T-cell (primary cell): Measurements from ENCODE around the gene SLF1. TPM values are rescaled to one million over a fixed set of nuclear protein-coding genes. Genes with fewer than 3 reads are reported as not detected.

ENCODE experiments used
- ATAC-seq, 4 experiments: fragments of 200-7000 bp in 3 of 4; fragments of 150-1000 bp in 1 of 4; cut with Tn5 transposase; replicated peaks in 1 of 4; 1 replicate in 3 of 4; 2 replicates in 1 of 4; pipeline ENCODE4 v1.10.0; 2021; ENCODE audit warnings: moderate library complexity in 3 of 4, mild to moderate bottlenecking in 2 of 4, moderate number of reproducible peaks in 1 of 4
- CTCF ChIA-PET, 2 donors: fragments of 300-600 bp; sonication (Branson Sonifier 250); formaldehyde crosslinking; loops; one replicate each; lab custom pipeline; 2022; ENCODE audit warnings: antibody characterized with exemption in 2 of 2; lab: Charles Lee
- POLR2A ChIA-PET, 2 donors: fragments of 300-600 bp; sonication (Branson Sonifier 250); formaldehyde crosslinking; loops; one replicate each; lab custom pipeline; 2022; ENCODE audit warnings: antibody characterized with exemption in 2 of 2; lab: Charles Lee
- DNase-seq, 35 experiments: peaks; one replicate each; pipeline versions ENCODE4 v3.0.0 to v3.0.0-alpha.2; 2013 to 2023
- H3K27ac ChIP-seq: one replicate; pipeline ENCODE4 v1.5.1; 2013; ENCODE audit warnings: low read length
- H3K27me3 ChIP-seq, 2 experiments: replicated peaks in 1 of 2; 1 replicate in 1 of 2; 2 replicates in 1 of 2; pipeline versions ENCODE4 v1.6.1 to v1.7.0; 2013; ENCODE audit warnings: low read length in 1 of 2, mixed read lengths in 1 of 2; ENCODE audit not compliant: control insufficient read depth in 2 of 2, insufficient read depth in 2 of 2; ENCODE audit errors: extremely low read depth in 1 of 2
- H3K36me3 ChIP-seq, 2 donors: 1 replicate in 1 of 2; 2 replicates in 1 of 2; pipeline versions ENCODE4 v1.6.1 to v1.7.0; 2013; ENCODE audit warnings: low read length in 1 of 2; ENCODE audit not compliant: control insufficient read depth in 2 of 2, insufficient read depth in 1 of 2; ENCODE audit errors: extremely low read depth in 1 of 2
- H3K4me1 ChIP-seq, 2 experiments: 1 replicate in 1 of 2; 2 replicates in 1 of 2; pipeline versions ENCODE4 v1.6.1 to v1.7.0; 2013; ENCODE audit warnings: low read length in 2 of 2, mixed read lengths in 1 of 2; ENCODE audit not compliant: insufficient read depth in 2 of 2, control insufficient read depth in 1 of 2; ENCODE audit errors: extremely low read depth in 1 of 2
- H3K4me3 ChIP-seq, 2 donors: 1 replicate in 1 of 2; 2 replicates in 1 of 2; pipeline versions ENCODE4 v1.5.1 to v1.7.0; 2013; ENCODE audit warnings: mild to moderate bottlenecking in 2 of 2, low read length in 1 of 2, moderate library complexity in 1 of 2; ENCODE audit not compliant: control insufficient read depth in 1 of 2; ENCODE audit errors: extremely low read depth in 1 of 2
- H3K9me3 ChIP-seq: 2 replicates; pipeline ENCODE4 v1.7.0; 2013
- H3K27ac Mint-ChIP-seq, 2 donors: one replicate each; pipeline ENCODE4 v1.8.0; 2020 to 2021; ENCODE audit warnings: mild to moderate bottlenecking in 2 of 2, mixed read lengths in 2 of 2
- H3K27me3 Mint-ChIP-seq, 2 donors: one replicate each; pipeline ENCODE4 v1.8.0; 2021 to 2022; ENCODE audit warnings: mixed read lengths in 2 of 2
- H3K36me3 Mint-ChIP-seq: one replicate; pipeline ENCODE4 v1.8.0; 2021; ENCODE audit warnings: mixed read lengths
- H3K4me1 Mint-ChIP-seq, 3 donors: one replicate each; pipeline ENCODE4 v1.8.0; 2020 to 2022; ENCODE audit warnings: mixed read lengths in 3 of 3, mild to moderate bottlenecking in 1 of 3
- H3K4me3 Mint-ChIP-seq, 3 donors: one replicate each; pipeline ENCODE4 v1.8.0; 2020 to 2022; ENCODE audit warnings: mild to moderate bottlenecking in 3 of 3, mixed read lengths in 3 of 3, moderate library complexity in 3 of 3
- H3K9me3 Mint-ChIP-seq, 3 donors: one replicate each; pipeline ENCODE4 v1.8.0; 2020 to 2022; ENCODE audit warnings: mixed read lengths in 3 of 3
- WGBS: methylation state at CpG from one replicate; pipeline ENCODE4 v1.1.5; 2013; ENCODE audit warnings: missing lambda C conversion rate; ENCODE audit not compliant: insufficient coverage; 5-methylcytosine and 5-hydroxymethylcytosine counted together
- total RNA-seq, 35 experiments: library from RNA in 6 of 35; stranded (reverse) in 6 of 35; fragments of 120-200 nt in 1 of 35; gene quantifications; one replicate each; pipeline versions ENCODE4 v1.2.1 to v1.2.4 and lab custom pipeline; 2013 to 2026

The SLF1 gene
- total RNA-seq, 5 donors from 2014 or later (not counting 1 experiment from before 2014, with no cell fraction given): 7.8 to 13.4 (median 11.1) TPM

DNA sequence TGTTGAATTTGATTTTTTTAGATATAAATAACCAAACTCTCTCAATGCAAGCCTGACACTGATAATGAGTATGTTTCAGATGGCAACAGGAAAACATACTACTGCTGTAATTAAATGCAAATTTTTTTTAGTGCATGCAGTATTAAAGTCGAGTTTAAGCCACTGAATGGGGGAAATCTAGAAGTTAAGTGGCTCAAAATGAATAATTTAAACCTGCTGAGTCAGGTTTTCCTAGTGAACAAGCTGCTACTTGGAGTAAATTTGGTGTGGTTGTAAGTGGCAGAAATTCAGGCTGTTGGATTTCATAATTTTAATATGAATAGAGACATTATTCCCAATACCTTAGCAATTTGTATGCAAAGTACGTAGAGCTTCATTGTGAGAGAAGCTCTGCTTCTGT, 121.8 kb downstream of the SLF1 start:
- CTCF ChIA-PET: interaction anchor here in 1 of 2 donors (0.6 to 0.9 kb wide), 2 partner anchors 18 to 836 kb away, joined by 3 to 4 read pairs; no protein-coding TSS in a partner anchor
- Mint-ChIP-seq H3K36me3 (no peaks in the 10 kb centered on the region), H3K9me3 (no peaks in the 10 kb centered on the region), H3K27me3 (peaks cover 0 to 5% of the 10 kb centered on the region in 2 donors), H3K4me1 (no peaks in the 10 kb centered on the region), H3K27ac (no peak overlapping the region), H3K4me3 (no peak overlapping the region)
- Histone ChIP-seq H3K4me3 (no peak overlapping the region), H3K27me3 (peaks cover 0 to 11% of the 10 kb centered on the region in 2 experiments), H3K9me3 (no peaks in the 10 kb centered on the region), H3K4me1 (peaks cover 0 to 4% of the 10 kb centered on the region in 2 experiments), H3K36me3 (no peaks in the 10 kb centered on the region), H3K27ac (no peak overlapping the region)
- no peak for DNase-seq
- POLR2A ChIA-PET: no interaction called here
- WGBS: 44% methylated on average over 1 of the region's 2 CpGs
- ATAC-seq: no peak

DNA sequence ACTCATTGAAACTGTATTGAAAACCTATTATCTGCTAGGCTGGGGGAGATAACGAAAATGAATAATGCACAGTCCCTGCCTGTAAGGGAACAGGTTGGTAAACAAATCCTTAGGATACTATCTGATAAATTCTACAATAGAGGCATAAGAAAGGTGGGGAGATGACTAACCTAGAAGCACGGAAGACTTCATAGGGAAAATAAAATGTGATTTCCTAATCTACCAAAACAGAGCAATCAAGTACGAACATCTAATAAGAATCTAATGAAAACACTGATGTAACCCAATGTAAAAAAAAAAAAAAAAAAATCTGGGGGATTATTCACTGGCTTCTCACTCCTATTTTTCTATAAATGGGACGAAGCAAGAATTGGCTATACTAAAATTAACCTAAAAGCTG, 124.4 kb downstream of the SLF1 start:
- ATAC-seq: no peak
- no peak for DNase-seq
- Mint-ChIP-seq H3K27me3 (peaks cover 0 to 5% of the 10 kb centered on the region in 2 donors), H3K36me3 (no peaks in the 10 kb centered on the region), H3K4me1 (peaks cover 0 to 3% (median 0%) of the 10 kb centered on the region in 3 donors), H3K27ac (no peak overlapping the region), H3K4me3 (no peak overlapping the region), H3K9me3 (no peaks in the 10 kb centered on the region)
- ChIA-PET CTCF (interaction anchor here in 1 of 2 donors (0.6 to 0.7 kb wide), 2 partner anchors 449 to 571 kb away, joined by 3 to 5 read pairs; no protein-coding TSS in a partner anchor), POLR2A (interaction anchor here in 1 of 2 donors (0.6 to 0.9 kb wide), 2 partner anchors 9 to 17 kb away, joined by 3 to 5 read pairs; no protein-coding TSS in a partner anchor)
- WGBS: no CpG with 5 or more reads among the region's 4 CpGs
- Histone ChIP-seq H3K4me3 (no peak overlapping the region), H3K4me1 (peaks cover 0 to under 1% of the 10 kb centered on the region in 2 experiments), H3K36me3 (no peaks in the 10 kb centered on the region), H3K9me3 (no peaks in the 10 kb centered on the region), H3K27ac (no peak overlapping the region), H3K27me3 (peaks cover 0 to 11% of the 10 kb centered on the region in 2 experiments)

DNA sequence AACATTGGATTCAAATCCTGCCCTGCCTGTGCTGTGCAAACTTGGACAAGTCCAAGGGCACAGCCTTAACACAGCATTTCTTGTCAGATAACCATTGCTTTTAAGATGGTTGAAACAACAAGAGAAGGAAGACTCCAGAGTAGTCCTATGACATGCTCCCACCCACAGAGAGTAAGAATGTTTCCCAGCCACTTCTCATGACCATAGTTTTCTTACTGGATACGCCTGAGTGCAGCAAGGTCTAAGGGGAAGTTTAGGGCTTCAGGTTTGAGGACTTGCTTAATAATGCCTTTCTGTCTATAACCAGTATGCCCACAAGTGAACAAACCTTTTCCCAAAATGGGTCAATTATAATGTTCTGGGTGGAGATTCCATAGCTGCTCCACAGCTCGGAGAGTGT, 126.4 kb downstream of the SLF1 start:
- Mint-ChIP-seq H3K36me3 (no peaks in the 10 kb centered on the region), H3K9me3 (no peaks in the 10 kb centered on the region), H3K27me3 (peaks cover 0 to 5% of the 10 kb centered on the region in 2 donors), H3K4me1 (peaks cover 0 to 3% (median 0%) of the 10 kb centered on the region in 3 donors), H3K27ac (no peak overlapping the region), H3K4me3 (no peak overlapping the region)
- CTCF ChIA-PET: no interaction called here
- no CpG with 5 or more reads among the region's 2 CpGs for WGBS
- ATAC-seq (no peak), DNase-seq (no peak)
- H3K9me3 ChIP-seq: no peaks in the 10 kb centered on the region
- no peak overlapping the region for H3K27ac ChIP-seq
- no peaks in the 10 kb centered on the region for H3K36me3 ChIP-seq
- POLR2A ChIA-PET: no interaction called here
- no peak overlapping the region for H3K4me3 ChIP-seq
- peaks cover 0 to 11% of the 10 kb centered on the region in 2 experiments for H3K27me3 ChIP-seq
- no peaks in the 10 kb centered on the region for H3K4me1 ChIP-seq

DNA sequence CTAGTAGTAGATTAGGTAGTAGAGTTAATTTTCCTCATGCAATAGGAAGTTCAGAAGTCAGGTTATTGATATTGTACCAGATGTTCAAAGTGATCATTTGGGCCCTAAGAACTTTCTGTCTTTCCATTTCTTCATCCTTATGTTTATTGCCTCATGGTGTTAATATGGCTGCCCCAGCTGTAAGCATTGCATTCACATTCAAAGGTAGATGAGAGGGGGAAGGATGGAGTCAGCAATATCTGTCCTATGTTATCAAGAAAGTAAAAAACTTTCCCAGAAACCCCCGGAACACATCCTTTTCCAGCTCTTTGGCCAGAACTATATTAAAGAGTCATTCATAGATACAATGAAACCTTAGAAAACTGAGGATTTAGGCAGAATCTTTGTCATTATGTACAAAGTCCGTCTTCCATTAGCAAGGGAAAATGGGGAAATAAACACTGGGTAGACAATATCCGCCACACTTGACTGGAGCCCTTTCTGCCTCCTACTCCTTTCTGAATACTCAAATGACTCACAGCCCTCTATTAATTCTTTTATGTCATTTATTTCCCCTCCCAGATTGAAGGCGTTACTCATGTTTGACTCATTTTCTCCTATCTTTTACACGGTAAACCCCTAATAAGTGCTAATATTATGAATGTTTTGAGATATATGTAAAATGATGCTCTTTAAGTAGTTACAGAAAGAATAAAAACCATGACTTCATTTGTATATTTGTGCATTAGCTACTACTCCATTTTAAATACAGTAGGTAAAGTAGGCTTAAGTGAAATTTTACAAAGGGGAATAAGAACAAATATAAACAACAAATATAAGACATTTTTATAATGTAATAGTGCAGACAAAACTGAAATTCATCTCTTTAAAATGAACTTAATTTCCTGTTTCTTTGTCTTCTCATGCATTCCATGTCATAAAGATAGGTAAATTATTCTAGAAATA, 127.6 kb downstream of the SLF1 start:
- Histone ChIP-seq H3K27me3 (peaks cover 0 to 11% of the 10 kb centered on the region in 2 experiments), H3K27ac (no peak overlapping the region), H3K36me3 (no peaks in the 10 kb centered on the region), H3K4me3 (no peak overlapping the region), H3K9me3 (no peaks in the 10 kb centered on the region), H3K4me1 (no peaks in the 10 kb centered on the region)
- no peaks in the 10 kb centered on the region for H3K9me3 Mint-ChIP-seq
- no peaks in the 10 kb centered on the region for H3K36me3 Mint-ChIP-seq
- H3K27me3 Mint-ChIP-seq: peaks cover 0 to 5% of the 10 kb centered on the region in 2 donors
- no peak for ATAC-seq
- DNase-seq: no peak
- H3K4me1 Mint-ChIP-seq: peaks cover 0 to 3% (median 0%) of the 10 kb centered on the region in 3 donors
- ChIA-PET CTCF (no interaction called here), POLR2A (no interaction called here)
- H3K27ac Mint-ChIP-seq: no peak overlapping the region
- H3K4me3 Mint-ChIP-seq: no peak overlapping the region
- WGBS: no CpG with 5 or more reads among the region's 5 CpGs

DNA sequence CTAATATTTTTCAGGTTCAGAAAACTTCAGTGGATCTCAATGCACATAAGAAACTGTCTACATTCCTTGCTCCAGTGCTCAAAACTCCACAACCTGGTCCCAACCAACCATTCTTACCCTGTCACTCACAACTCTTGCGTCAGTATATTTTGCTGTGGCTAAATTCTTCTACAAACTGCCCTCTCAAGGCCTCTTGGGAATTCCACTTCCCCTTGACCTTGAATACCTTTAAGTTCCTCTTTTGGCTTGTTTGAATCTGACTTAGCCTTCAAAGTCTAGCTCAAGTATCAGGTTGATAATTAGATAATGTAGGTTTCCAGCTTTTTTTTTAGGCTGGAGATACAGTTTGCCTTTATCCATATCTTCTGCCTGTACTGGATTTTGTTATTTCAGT, 128.3 kb downstream of the SLF1 start:
- CTCF ChIA-PET: interaction anchor here in 1 of 2 donors (0.7 kb wide), 1 partner anchor 9 kb away, joined by 4 read pairs; no protein-coding TSS in a partner anchor
- POLR2A ChIA-PET: no interaction called here
- H3K4me3 ChIP-seq: no peak overlapping the region
- H3K27me3 ChIP-seq: peaks cover 0 to 11% of the 10 kb centered on the region in 2 experiments
- Mint-ChIP-seq H3K27me3 (peaks cover 0 to 6% of the 10 kb centered on the region in 2 donors), H3K36me3 (no peaks in the 10 kb centered on the region), H3K4me1 (peaks cover 0 to 3% (median 0%) of the 10 kb centered on the region in 3 donors), H3K4me3 (no peak overlapping the region), H3K27ac (no peak overlapping the region), H3K9me3 (no peaks in the 10 kb centered on the region)
- ATAC-seq (no peak), DNase-seq (no peak)
- no peaks in the 10 kb centered on the region for H3K9me3 ChIP-seq
- no peaks in the 10 kb centered on the region for H3K36me3 ChIP-seq
- no peak overlapping the region for H3K27ac ChIP-seq
- no peaks in the 10 kb centered on the region for H3K4me1 ChIP-seq
- 100% methylated on average over 1 of the region's 1 CpG for WGBS
